Astrocyte of the spinal cord (primary cell): ENCODE results near the gene ZNF507.

Source experiments
- DNase-seq: peaks from one replicate; pipeline ENCODE4 v3.0.0; 2011; ENCODE audit warnings: low read depth, low spot score
- H3K4me3 ChIP-seq: 2 replicates; pipeline ENCODE4 v1.5.1; 2011; ENCODE audit warnings: low read depth, mild to moderate bottlenecking, low read length, moderate library complexity
- CTCF ChIP-seq: IDR thresholded peaks from 2 replicates; pipeline ENCODE4 v1.5.1; 2012; ENCODE audit warnings: low read depth, mild to moderate bottlenecking, low read length, inconsistent platforms
- in situ Hi-C: cut with HindIII; loops from 2 replicates; pipeline ENCODE4 v1.10.0; 2017; ENCODE audit warnings: low sequenced_read_pairs

Gene ZNF507

GRCh38 chr19:32355309-32355708, 9.9 kb downstream of the ZNF507 start:
- in situ Hi-C loops = no loop called here
- no peak for TF ChIP-seq CTCF

GRCh38 chr19:32357720-32358119, 12.3 kb downstream of the ZNF507 start:
- DNase-seq = no peak
- H3K4me3 ChIP-seq = no peak overlapping the region
- TF ChIP-seq CTCF = no peak

More at GRCh38 chr19:32355309-32355708, 9.9 kb downstream of the ZNF507 start:
- no peak for DNase-seq
- H3K4me3 ChIP-seq = no peak overlapping the region

GRCh38 chr19:32358321-32358720, 12.9 kb downstream of the ZNF507 start:
- no peak for TF ChIP-seq CTCF
- in situ Hi-C loops = no loop called here
- no peak overlapping the region for H3K4me3 ChIP-seq
- DNase-seq = no peak

More at GRCh38 chr19:32357720-32358119, 12.3 kb downstream of the ZNF507 start:
- in situ Hi-C loops = no loop called here

GRCh38 chr19:32359581-32359980, 14.2 kb downstream of the ZNF507 start:
- no peak overlapping the region for H3K4me3 ChIP-seq
- TF ChIP-seq CTCF = no peak
- in situ Hi-C loops = no loop called here
- DNase-seq = no peak

- in situ Hi-C loops = no loop called here
- TF ChIP-seq CTCF = no peak
- DNase-seq = no peak
- H3K4me3 ChIP-seq = no peak overlapping the region
These were observed 16.3 kb downstream of the ZNF507 start for GRCh38 chr19:32361574-32362317.

GRCh38 chr19:32362318-32362691, 16.9 kb downstream of the ZNF507 start:
- TF ChIP-seq CTCF = no peak
- in situ Hi-C loops = no loop called here
- no peak for DNase-seq
- no peak overlapping the region for H3K4me3 ChIP-seq
